RWPE2 (cell line): ENCODE data around the gene ERCC2.
"Not testable (repeated sequence)": the region's sequence is repeated elsewhere in the genome, so short reads cannot be mapped to it uniquely, and the experiment has no call there.

ENCODE experiments used
- ATAC-seq: fragments of 200-7000 bp; cut with Tn5 transposase; 3 replicates; pipeline ENCODE4 v1.9.1; 2021; ENCODE audit warnings: low read depth
- DNase-seq: peaks from one replicate; pipeline ENCODE4 v3.0.0-alpha.2; 2020; ENCODE audit warnings: low spot score
- H3K27ac ChIP-seq: fragments of 450-650 bp; 2 replicates; pipeline ENCODE4 v1.5.1; 2017; ENCODE audit warnings: mild to moderate bottlenecking; ENCODE audit not compliant: poor library complexity, severe bottlenecking
- H3K27me3 ChIP-seq: fragments of 250-450 bp; sonication (Bioruptor Pico); 2 replicates; pipeline ENCODE4 v1.5.1; 2021; ENCODE audit warnings: mild to moderate bottlenecking, moderate library complexity; ENCODE audit not compliant: insufficient read depth, poor library complexity, severe bottlenecking
- H3K36me3 ChIP-seq: fragments of 250-450 bp; sonication (Bioruptor Pico); 2 replicates; pipeline ENCODE4 v1.5.1; 2020; ENCODE audit warnings: low read depth, mild to moderate bottlenecking, moderate library complexity
- H3K4me1 ChIP-seq: fragments of 250-450 bp; sonication (Bioruptor Pico); 2 replicates; pipeline ENCODE4 v1.5.1; 2021; ENCODE audit warnings: mild to moderate bottlenecking, moderate library complexity; ENCODE audit not compliant: insufficient read depth, poor library complexity, severe bottlenecking
- H3K4me3 ChIP-seq: fragments of 250-450 bp; sonication (Bioruptor Pico); 2 replicates; pipeline ENCODE4 v1.5.1; 2021; ENCODE audit warnings: mild to moderate bottlenecking, moderate library complexity; ENCODE audit not compliant: severe bottlenecking
- H3K9me3 ChIP-seq: fragments of 250-450 bp; sonication (Bioruptor Pico); 2 replicates; pipeline ENCODE4 v1.5.1; 2021; ENCODE audit warnings: mild to moderate bottlenecking, moderate library complexity; ENCODE audit not compliant: severe bottlenecking
- CTCF ChIP-seq: fragments of 450-650 bp; IDR thresholded peaks from one replicate; pipeline ENCODE4 v1.5.1; 2017; ENCODE audit warnings: mild to moderate bottlenecking, moderate library complexity; ENCODE audit not compliant: poor library complexity, severe bottlenecking

Gene ERCC2

GRCh38 chr19:45339629-45340028 is 30.7 kb downstream of the ERCC2 start:
- no peak for ATAC-seq

GRCh38 chr19:45336696-45337251 is 33.6 kb downstream of the ERCC2 start:
- Histone ChIP-seq H3K9me3 (no peaks in the 10 kb centered on the region), H3K27ac (no peak overlapping the region), H3K4me3 (no peak overlapping the region), H3K36me3 (no peaks in the 10 kb centered on the region), H3K4me1 (no peaks in the 10 kb centered on the region), H3K27me3 (no peaks in the 10 kb centered on the region)
- DNase-seq (no peak), ATAC-seq (no peak)
- no peak for TF ChIP-seq CTCF

More at GRCh38 chr19:45339629-45340028, 30.7 kb downstream of the ERCC2 start:
- Histone ChIP-seq H3K4me3 (no peak overlapping the region), H3K9me3 (no peaks in the 10 kb centered on the region), H3K36me3 (no peaks in the 10 kb centered on the region), H3K27me3 (no peaks in the 10 kb centered on the region), H3K4me1 (peaks cover 3% of the 10 kb centered on the region), H3K27ac (no peak overlapping the region)
- no peak for TF ChIP-seq CTCF
- no peak for DNase-seq

- not testable (repeated sequence) for H3K27me3 ChIP-seq, DNase-seq, H3K4me3 ChIP-seq, H3K27ac ChIP-seq, ATAC-seq, H3K4me1 ChIP-seq, H3K36me3 ChIP-seq, H3K9me3 ChIP-seq
Observed at GRCh38 chr19:45334881-45335280, 35.5 kb downstream of the ERCC2 start.

- no peaks in the 10 kb centered on the region for H3K9me3 ChIP-seq
- ATAC-seq (no peak), DNase-seq (no peak)
- H3K4me3 ChIP-seq: no peak overlapping the region
- no peak for TF ChIP-seq CTCF
- no peaks in the 10 kb centered on the region for H3K4me1 ChIP-seq
- H3K27me3 ChIP-seq: no peaks in the 10 kb centered on the region
- H3K27ac ChIP-seq: no peak overlapping the region
- H3K36me3 ChIP-seq: no peaks in the 10 kb centered on the region
Observed at GRCh38 chr19:45333609-45334303, 36.6 kb downstream of the ERCC2 start.

- Histone ChIP-seq H3K4me3 (no peak overlapping the region), H3K27ac (no peak overlapping the region), H3K4me1 (no peaks in the 10 kb centered on the region), H3K9me3 (no peaks in the 10 kb centered on the region), H3K27me3 (no peaks in the 10 kb centered on the region), H3K36me3 (no peaks in the 10 kb centered on the region)
- no peak for ATAC-seq
- DNase-seq: no peak
- no peak for TF ChIP-seq CTCF
Observed at GRCh38 chr19:45331411-45331810, 39.0 kb downstream of the ERCC2 start.
